GM18520 (cell line): Measurements from ENCODE around the gene CAD.
"Not testable (repeated sequence)": the region's sequence is repeated elsewhere in the genome, so short reads cannot be mapped to it uniquely, and the experiment has no call there.

Source experiments
- ATAC-seq: cut with Tn5 transposase; IDR thresholded peaks from one replicate; pipeline ENCODE4 v1.9.1; 2021; ENCODE audit not compliant: unreplicated experiment

The CAD gene

DNA sequence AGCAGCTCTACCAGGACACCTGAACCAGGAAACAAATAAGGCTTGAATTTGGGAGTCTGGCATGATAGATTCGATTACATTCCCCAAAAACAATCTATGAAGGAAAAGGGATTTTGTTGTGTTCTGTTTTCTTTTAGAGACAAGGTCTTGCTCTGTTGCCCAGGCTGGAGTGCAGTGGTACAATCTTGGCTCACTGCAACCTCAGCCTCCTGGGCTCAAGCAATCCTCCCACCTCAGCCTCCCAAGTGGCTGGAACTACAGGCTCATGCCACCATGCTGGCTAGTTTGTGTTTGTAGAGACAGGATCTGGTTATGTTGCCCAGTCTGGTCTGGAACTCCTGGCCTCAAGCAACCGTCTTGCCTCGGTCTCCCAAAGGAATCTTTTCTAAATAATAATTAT, 19.1 kb upstream of the CAD start:
- not testable (repeated sequence) for ATAC-seq

DNA sequence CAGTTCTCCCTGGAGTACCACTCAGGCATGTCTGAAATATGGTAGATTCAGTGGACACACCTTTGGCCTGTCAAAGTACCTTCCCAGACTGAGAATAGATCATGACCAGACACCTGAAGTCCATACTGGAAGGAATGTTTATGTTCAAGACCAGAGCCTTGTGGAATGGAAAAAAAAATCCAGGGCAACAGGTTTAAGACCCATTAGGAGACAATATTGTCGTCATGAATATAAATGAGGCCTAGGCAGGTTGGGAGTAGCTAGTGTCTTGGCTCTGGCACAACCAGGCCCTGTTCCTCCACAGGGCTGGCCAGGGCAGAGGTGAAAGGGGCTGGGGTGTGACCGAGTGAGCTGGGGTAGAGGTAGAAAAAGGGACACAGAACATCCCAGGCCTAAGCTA, 18.5 kb upstream of the CAD start:
- ATAC-seq: no peak

DNA sequence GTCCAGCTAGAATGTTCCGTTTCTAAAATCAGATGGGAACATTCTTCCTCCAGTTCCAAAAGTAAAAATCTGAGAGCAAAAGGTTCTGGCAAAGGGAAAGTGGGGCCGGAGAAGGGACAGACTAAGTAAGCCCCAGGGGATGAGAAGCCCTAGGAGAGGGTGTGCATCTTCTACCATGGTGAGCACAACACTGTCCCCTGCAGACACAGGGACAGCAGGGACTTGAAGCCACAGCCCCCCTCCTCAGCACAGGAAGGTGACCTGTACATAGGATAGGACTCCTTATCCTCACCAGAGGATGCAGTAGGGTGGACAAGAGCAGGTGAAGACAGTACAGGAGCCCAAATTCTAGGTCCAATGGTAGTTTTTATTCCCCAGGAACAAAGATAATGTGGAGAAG, 17.9 kb upstream of the CAD start:
- ATAC-seq: no peak

DNA sequence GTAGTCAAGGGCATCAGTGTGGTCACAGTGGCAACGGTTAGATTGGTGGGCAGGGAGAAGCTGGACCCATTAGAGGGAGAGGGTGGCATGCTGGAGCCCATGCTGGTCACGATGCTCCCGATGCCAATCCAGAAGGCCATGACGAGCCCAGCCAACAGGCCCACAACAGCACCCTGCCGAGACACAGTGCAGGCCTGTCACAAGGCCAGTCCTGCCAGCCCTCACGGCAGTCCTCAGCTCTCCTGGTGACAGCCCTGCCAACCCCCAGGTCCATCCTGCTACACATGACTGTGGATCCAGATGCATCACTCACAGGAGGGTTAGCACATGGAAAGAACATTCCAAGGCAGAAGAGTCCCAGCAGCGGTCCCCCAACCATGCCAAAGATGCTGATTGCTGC, 15.5 kb upstream of the CAD start:
- ATAC-seq: no peak

DNA sequence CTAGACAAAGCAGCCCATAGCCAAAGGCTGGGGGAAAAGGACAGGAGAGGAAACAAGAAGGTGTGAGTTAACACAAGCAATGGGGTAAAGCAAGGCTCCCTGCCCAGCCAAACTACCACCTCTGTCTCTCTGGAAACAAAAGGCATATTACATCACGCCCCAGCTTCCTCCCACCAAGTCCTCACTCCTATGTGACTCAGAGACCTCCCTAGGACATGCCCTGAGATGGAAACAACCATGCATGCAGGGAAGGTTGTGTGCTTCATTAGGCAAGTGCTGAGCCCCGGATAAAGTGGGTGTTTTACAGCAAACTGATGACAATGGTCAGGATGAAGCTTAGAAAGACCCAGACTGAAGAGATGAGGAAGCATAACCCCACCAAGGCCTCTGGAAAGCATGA, 14.3 kb upstream of the CAD start:
- ATAC-seq: no peak

DNA sequence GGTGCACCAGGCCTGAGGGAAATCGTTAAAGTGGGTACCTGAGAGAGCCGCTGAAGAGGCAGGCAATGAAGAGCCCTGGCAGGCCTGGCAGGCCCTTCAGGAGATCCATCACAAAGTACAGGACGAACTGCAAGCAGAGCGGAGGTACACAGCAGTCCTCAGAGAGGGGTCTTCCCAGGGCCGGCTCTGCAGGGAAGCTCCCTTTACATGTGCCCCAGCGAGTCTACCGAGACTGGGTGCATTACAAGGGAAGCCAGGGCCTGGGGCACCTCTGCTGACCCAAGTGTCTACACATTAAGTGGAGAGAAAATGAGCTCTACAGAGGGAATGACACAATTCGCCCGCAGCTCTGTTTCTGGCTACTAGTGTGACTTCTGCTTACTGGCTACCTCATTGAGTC, 13.4 kb upstream of the CAD start:
- ATAC-seq: no peak

DNA sequence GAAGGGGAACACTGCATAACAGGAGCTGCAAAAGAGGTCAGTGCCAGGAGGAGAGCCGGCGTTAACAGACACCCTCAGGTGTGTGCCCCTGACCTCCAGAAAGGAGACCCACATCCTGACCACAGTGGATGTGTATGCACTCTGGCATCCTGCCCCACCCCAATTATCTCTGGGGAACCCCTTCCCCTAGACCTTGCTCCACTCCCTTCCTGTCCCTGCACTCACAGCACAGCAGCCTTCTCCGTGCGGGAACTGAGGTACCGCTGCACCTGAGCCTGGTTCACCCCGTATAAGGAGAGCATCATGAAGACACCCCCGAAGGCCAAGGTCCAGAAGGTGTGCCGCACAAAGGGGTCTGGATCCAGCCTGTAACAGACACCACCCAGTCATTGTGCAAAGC, 12.6 kb upstream of the CAD start:
- ATAC-seq: no peak

DNA sequence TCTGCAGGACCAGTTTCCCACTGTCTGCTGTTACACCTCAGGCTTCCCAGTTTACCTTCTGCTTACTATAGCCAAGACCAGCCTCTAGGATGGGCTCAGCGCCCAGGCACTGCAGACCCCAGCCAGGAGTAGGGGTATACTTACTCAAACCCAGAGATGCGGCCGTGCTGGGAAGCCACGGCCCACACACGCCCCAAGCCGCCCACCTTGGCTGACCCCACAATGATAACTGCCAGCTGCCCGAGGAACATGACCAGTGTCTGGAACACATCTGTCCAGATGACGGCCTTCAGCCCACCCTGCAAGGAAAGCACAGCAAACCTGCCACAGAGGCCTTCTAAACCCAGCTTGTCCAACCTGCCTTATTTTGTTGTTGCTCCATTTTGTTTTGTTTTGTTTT, 12.0 kb upstream of the CAD start:
- ATAC-seq: no peak

DNA sequence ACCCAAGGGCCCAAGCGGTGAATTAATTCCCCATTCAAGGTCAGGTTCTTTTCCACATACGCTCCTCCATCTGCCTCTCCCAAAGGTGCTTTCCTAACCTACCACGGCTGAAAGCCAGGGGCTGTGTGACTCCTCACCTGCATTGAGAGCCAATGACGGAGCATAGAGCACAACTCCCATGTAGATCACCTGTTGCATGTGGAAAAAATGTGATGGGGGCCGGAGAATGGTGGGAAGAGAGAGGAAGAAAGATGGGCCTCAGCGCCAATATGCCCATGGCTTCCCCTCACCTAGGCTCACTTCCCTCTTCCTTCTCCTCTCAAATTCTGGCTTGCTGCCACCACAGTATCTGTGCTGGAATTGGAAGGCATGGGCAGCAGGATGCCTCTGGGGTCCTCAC, 10.8 kb upstream of the CAD start:
- no peak for ATAC-seq

DNA sequence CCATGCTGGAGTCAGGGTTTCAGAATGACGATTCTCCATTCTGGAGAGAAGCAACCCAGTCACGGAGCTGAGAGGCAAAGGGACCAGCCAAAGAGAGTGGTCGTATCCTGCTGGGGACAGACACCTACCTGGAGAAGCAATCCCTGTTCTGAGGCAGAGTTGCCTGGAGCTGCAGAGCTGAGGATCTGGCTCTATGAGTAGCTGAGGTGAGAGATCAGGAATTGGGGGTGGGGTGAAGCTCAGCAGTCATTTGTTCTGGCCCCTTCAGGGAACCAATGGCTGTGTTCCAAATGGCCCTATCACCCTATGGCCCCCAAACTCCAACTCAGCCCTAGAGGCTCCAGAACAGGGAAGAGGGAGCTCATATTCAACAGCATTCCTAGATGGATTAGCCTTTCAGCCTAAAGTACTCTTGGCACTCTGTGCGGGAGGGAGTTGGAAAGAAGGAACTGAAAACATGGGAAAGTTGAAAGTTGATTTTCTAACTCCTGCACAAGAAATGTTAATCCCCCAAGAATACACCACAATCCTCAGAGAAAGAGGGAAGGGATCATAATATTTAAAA, 8.6 kb upstream of the CAD start:
- ATAC-seq: no peak

DNA sequence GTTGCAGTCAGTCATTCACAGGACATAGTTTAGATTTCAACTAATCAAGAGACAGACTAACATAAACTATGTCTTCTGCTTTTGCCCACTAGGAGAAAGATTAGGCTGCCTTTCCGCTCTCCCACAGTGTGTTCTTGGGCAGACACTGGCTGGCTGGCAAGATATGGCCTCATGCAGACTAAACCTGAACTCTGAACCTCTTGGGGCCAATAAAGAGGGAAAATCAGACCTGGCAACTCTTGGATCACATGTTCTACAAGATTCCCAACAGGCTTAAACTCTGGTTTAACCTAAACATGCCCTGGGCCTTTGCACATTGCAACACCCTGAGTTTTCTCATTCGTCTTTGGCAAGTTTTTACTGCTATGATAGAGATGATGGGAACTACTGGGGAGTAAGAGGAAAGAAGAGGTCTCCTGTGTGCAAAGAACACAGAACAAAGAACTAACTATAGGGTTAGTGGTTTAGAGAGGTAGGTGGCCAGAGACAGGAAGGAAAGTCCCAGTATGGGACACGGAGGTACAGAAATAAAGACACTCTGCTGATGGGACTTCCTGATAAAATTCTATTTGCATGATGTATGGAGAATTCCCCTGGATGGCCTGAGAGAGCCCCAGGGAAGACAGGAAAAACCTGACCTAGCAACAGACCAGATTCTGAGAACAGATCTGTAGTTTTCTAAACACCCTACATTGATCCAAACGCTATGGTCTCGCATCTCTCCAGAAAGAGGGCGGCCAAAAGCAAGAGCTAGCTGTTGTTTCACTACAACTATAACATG, 7.4 kb upstream of the CAD start:
- ATAC-seq: no peak

DNA sequence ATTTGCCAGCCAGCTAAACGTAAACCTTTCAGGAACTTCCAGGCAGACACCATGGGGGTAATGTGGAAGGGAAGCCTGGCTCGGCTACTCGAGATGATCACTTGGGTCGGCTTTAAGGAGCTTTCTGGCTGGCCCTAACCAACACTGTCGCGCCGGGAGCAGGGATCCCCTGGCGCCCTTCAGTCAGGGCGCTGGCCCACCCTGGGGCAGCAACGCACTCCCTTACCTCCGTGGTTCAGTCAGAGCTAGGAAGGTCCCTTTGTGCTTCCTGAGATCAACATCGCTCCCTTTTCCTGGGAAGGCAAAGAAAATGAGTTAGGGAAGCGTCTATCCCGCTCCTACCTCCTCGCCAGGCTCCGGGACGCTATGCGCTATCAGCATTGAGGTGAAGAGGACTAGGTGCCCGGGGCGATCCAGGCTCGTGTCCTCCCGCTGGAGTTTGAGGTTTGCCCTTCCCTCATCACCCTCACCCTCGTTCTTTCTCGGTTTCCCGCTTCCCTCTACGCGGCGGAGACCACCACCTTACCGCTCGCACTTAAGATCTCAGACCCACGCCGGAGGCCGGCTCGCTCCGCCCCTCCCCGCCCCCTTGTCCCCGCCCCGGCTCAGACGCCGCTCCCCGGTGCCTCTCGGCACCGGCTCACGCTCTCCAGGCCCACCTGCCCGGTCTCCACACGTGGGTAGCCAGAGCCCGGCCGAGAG, 5.8 kb upstream of the CAD start:
- ATAC-seq: no peak

DNA sequence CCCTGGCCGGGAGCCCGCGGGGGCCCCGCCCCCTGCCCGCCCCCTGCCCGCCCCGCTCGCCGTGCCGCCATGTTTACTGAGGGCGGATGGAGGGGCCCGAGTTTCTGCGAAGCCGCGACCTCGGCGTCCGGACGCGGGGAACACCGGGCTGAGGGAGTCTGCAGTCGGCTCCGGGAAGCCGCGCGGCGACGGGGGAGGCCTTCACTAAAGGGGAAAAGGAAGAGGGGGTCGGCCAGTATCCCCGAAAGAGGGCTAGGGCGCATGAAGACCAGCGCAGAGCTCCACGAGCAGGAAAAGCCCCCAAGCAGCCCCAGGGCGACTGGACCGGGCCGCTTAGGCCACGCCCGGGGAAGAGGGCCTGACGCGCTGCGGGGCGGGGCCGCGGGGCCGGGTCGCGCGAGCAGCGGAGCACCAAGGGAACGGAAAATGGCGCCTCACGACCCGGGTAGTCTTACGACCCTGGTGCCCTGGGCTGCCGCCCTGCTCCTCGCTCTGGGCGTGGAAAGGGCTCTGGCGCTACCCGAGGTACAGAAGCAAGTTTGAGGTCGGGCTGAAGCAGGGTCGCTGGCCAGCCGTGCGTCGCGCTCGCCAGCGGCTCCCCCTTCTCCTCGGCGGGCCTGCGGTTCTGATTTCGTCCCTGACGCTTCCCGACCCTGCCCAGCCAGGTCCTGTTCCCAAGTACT, 5.1 kb upstream of the CAD start, which contains the start of the genes ATRAID and SLC5A6:
Gene ATRAID, plus strand, starts transcription at position 99 of the 683 bp plus-strand sequence. Its CDS starts 328 bp downstream, at position 427.
Gene SLC5A6, minus strand, starts transcription at position 326 of the 683 bp plus-strand sequence. CDS start 4,618 bp downstream, outside the sequence.
- ATAC-seq: peak; percentile 67

DNA sequence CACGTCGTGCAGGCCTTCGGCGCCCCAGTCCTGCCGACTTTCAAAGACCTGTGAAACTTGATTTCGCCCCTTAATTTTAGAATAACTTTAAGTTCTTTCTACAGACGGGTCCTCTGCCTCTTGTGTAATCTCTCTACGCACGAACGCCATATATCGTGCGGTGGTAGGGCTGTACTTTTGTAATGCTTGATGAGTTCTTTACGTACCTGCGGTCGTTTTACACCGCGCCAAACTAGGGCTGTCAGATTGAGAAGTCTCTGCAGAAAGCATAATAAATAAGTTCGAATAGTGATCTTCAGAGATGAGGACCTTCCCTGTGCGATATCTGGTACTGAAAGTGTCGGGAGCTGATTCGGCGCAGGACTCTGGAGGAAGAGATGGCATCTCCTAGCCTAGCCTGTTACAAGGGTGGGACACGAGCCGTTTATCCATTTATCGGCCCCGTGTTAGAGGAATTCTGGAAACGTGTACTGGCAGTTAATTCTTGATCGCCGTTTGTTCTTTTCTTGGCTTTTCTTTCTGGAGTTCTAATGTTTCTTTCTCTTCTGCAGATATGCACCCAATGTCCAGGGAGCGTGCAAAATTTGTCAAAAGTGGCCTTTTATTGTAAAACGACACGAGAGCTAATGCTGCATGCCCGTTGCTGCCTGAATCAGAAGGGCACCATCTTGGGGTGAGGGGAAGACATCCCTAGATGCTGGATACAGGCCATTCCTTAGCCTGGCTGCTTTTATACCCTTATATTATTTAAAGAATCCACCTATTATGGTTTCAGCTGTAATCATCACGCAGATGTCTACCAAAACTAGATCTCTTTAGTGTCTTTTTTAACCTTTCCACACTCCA, 4.3 kb upstream of the CAD start:
- ATAC-seq: no peak

DNA sequence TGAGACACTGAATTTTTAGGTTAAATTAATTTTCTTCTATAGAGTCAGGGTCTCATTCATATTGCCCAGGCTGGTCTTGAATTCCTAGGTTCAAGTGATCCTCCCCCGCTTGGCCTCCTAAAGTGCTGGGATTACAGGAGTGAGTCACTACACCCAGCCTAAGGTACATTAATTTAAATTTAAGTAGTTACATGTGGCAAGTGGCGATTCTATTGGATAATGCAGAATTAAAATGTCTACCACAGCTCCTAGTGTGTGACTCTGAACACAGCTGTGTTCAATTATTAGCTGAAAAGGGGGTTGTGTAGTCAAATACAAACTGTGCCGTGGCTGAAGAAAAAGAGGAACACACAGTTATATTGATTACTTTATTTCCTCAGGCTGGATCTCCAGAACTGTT, 2.2 kb upstream of the CAD start:
- no peak for ATAC-seq

DNA sequence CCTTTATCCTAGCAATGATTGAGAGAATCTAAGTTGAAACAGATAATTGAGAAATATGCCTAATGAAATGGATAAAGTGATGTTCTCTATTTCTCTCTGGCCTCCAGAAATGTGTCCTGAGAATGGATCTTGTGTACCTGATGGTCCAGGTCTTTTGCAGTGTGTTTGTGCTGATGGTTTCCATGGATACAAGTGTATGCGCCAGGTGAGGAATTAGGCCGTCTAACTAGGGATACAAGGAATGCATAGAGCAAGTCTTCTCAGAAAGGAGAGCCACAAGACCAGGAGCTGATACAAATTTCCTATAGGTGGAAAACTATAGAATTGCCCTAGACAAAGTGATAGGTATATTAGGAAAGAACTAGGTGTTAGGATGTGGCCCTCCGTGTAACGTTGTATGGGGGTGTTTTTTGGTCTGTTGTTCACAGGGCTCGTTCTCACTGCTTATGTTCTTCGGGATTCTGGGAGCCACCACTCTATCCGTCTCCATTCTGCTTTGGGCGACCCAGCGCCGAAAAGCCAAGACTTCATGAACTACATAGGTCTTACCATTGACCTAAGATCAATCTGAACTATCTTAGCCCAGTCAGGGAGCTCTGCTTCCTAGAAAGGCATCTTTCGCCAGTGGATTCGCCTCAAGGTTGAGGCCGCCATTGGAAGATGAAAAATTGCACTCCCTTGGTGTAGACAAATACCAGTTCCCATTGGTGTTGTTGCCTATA, 592 bp upstream of the CAD start:
- no peak for ATAC-seq

DNA sequence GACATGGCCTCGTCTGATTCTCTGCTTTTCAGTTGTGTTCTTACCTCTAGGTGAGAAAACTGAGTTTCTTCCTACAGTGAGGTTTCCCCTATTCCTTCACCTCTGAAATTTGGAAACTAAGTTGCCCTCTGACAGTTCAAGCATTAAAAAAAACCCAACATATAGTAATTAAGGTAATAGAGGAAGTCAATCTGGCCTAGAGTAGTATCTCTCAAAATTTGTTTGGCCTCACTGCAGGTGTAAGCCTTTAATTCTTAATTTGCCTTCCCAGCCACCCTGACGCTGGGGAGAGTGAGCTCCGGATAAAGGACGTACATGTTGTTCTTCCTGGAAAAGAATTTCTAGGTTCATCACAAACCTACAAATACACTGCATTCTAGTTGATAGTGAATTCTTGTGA, 1.4 kb downstream of the CAD start:
- ATAC-seq: no peak

DNA sequence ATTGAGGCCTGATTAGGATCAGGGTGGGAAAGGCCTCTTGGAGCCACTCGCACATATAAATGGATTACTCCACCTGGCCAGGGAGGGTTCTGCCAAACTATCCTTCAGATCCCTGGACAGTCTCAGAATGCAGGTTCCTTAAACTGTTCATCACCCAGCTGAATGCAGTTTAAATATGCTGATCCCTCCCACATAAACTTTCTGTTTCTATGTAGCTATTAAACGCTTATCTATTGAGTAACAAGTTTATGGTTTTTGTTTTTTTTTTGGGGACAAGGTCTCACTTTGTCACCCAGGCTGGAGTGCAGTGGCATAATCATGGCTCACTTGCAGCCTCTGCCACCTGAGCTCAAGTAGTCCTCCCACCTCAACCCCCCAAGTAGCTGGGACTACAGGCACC, 1.9 kb downstream of the CAD start:
- ATAC-seq: no peak

DNA sequence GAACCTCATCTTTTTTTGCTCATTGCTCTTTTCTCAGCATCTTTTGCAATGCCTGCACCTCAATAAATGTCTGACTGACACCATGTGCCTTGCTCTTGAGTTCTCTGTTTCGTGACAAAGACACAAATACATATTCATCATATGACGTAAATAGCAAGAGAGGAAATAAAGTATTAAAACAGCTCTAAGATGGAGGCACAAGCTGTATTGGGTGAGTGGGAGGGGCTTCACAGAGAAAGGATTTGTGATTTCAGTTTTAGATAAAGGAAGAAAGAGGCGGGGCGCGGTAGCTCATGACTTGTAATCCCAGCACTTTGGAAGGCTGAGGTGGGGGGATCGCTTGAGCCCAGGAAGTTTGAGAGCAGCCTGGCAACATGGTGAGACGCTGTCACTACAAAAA, 2.9 kb downstream of the CAD start:
- no peak for ATAC-seq

DNA sequence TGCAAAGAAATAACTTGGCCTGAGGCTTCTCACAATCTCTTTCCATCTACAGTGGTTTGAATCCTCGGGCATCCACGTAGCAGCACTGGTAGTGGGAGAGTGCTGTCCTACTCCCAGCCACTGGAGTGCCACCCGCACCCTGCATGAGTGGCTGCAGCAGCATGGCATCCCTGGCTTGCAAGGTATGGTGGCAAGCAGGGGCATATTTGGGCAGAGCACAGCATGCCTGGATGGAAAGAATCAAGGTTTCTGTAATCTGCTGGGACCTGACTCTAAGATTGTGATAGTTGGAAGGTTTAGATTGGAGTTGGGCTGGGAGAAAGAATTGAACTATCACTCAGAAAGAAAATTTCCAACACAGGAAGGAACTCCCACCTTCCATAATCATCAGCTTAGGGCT, 4.0 kb downstream of the CAD start:
- no peak for ATAC-seq
